HG03439 (cell line): ENCODE data around the gene DMPK.

Source experiments
- ATAC-seq: cut with Tn5 transposase; IDR thresholded peaks from one replicate; pipeline ENCODE4 v1.9.1; 2021; ENCODE audit warnings: mild to moderate bottlenecking, moderate library complexity; ENCODE audit not compliant: unreplicated experiment

DMPK gene

GRCh38 chr19:45770192-45771101 lies 11.8 kb downstream of the DMPK start:
- peak; percentile 44 for ATAC-seq

GRCh38 chr19:45769821-45770191 lies 12.5 kb downstream of the DMPK start:
- ATAC-seq, result no peak

GRCh38 chr19:45768984-45769782 lies 13.1 kb downstream of the DMPK start, which contains the start of gene SIX5:
TSS of gene SIX5 (minus strand) at chr19:45769252. CDS start at chr19:45768844, 408 bp downstream.
- peak; percentile 54 for ATAC-seq

GRCh38 chr19:45768655-45768983 lies 13.7 kb downstream of the DMPK start:
- ATAC-seq, result no peak

GRCh38 chr19:45767881-45768654 lies 14.2 kb downstream of the DMPK start:
- no peak for ATAC-seq

- no peak for ATAC-seq
Measured at GRCh38 chr19:45767410-45767880, 14.8 kb downstream of the DMPK start.

- no peak for ATAC-seq
Measured at GRCh38 chr19:45766869-45767346, 15.4 kb downstream of the DMPK start.

- no peak for ATAC-seq
Measured at GRCh38 chr19:45766296-45766868, 15.9 kb downstream of the DMPK start.

- ATAC-seq, result no peak
Measured at GRCh38 chr19:45765702-45766295, 16.5 kb downstream of the DMPK start.

GRCh38 chr19:45764945-45765701 lies 17.2 kb downstream of the DMPK start:
- no peak for ATAC-seq

GRCh38 chr19:45764475-45764874 lies 17.8 kb downstream of the DMPK start:
- no peak for ATAC-seq

- ATAC-seq, result no peak
Measured at GRCh38 chr19:45763691-45764294, 18.5 kb downstream of the DMPK start.

GRCh38 chr19:45762870-45763631 lies 19.2 kb downstream of the DMPK start:
- no peak for ATAC-seq

- ATAC-seq, result no peak
Measured at GRCh38 chr19:45761714-45762113, 20.6 kb downstream of the DMPK start.

- no peak for ATAC-seq
Measured at GRCh38 chr19:45758921-45759320, 23.4 kb downstream of the DMPK start.

- no peak for ATAC-seq
Measured at GRCh38 chr19:45757695-45758094, 24.6 kb downstream of the DMPK start.

GRCh38 chr19:45754323-45754722 lies 28.0 kb downstream of the DMPK start:
- ATAC-seq, result no peak

GRCh38 chr19:45753548-45753947 lies 28.7 kb downstream of the DMPK start:
- no peak for ATAC-seq
